ENCODE results near the gene TFF3.

The TFF3 gene

GRCh38 chr21:42361286-42361685 lies 46.1 kb upstream of the TFF3 start:
- no peak for DNase-seq
- peaks cover 0 to 8% (median 4%) of the 10 kb centered on the region in 3 donors for H3K9me3 ChIP-seq
- H3K4me3 ChIP-seq, result no peak overlapping the region
- no peaks in the 10 kb centered on the region for H3K4me1 ChIP-seq
- no peaks in the 10 kb centered on the region for H3K36me3 ChIP-seq
- intact Hi-C loops (cut with DNase I; ENCODE audit: low total_unique reads), result no loop called here
- H3K27me3 ChIP-seq, result peaks cover 0 to 46% of the 10 kb centered on the region in 2 donors
- no peak overlapping the region for H3K27ac ChIP-seq
- TF ChIP-seq, protein P1, sequence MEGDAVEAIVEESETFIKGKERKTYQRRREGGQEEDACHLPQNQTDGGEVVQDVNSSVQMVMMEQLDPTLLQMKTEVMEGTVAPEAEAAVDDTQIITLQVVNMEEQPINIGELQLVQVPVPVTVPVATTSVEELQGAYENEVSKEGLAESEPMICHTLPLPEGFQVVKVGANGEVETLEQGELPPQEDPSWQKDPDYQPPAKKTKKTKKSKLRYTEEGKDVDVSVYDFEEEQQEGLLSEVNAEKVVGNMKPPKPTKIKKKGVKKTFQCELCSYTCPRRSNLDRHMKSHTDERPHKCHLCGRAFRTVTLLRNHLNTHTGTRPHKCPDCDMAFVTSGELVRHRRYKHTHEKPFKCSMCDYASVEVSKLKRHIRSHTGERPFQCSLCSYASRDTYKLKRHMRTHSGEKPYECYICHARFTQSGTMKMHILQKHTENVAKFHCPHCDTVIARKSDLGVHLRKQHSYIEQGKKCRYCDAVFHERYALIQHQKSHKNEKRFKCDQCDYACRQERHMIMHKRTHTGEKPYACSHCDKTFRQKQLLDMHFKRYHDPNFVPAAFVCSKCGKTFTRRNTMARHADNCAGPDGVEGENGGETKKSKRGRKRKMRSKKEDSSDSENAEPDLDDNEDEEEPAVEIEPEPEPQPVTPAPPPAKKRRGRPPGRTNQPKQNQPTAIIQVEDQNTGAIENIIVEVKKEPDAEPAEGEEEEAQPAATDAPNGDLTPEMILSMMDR (IDR thresholded peaks at IDR 0.05), result no peak

DNA sequence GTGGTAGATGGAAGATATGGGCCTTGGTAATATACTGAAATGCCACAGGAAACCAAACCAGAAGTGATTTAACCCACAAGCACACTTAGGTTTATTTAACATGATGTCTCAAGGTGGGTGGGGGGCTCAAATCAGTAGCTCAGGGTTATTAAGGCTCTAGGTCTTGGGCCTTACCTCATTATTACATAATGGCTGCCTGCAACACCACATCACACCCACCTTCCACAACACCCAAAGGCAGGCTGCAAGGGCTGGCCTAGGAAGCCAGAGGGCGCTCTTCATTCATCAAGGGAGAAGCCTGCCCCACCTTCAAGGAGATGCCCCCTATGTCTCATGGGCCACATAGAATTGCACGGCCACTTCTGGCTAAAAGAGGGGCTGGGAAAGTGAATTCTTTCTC lies 45.1 kb upstream of the TFF3 start:
- H3K9me3 ChIP-seq, result peaks cover 0 to 14% (median 12%) of the 10 kb centered on the region in 3 donors

DNA sequence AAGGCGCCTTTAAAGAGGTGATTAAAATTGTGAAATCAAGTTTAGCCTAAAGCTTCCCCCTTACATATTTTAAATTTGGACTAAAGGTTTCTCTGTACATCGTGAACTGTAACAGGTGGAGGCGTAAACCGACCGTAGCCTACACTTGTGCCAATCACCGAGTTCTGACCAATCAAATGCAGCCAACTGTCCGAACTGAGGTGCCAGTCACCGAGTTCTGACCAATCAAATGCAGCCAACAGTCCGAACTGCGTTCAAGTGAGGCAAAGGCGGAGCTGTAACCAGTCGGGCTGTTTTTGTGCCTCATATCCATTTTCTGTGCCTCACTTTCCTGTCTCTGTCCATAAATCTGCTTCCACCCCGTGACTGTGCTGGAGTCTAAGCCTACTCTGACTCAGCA lies 43.7 kb upstream of the TFF3 start:
- peaks cover 0 to 23% of the 10 kb centered on the region in 2 donors for H3K27me3 ChIP-seq
- intact Hi-C loops (cut with DNase I; ENCODE audit: low total_unique reads), result no loop called here
- no peaks in the 10 kb centered on the region for H3K4me1 ChIP-seq
- TF ChIP-seq, protein P1 (IDR thresholded peaks at IDR 0.05), result no peak
- no peaks in the 10 kb centered on the region for H3K36me3 ChIP-seq
- H3K4me3 ChIP-seq, result no peak overlapping the region
- H3K9me3 ChIP-seq, result peaks cover 0 to 19% (median 18%) of the 10 kb centered on the region in 3 donors
- DNase-seq, result no peak
- H3K27ac ChIP-seq, result no peak overlapping the region

More for the DNA sequence above, 45.1 kb upstream of the TFF3 start:
- intact Hi-C loops (cut with DNase I; ENCODE audit: low total_unique reads), result no loop called here
- DNase-seq, result no peak
- peaks cover 0 to 37% of the 10 kb centered on the region in 2 donors for H3K27me3 ChIP-seq
- H3K36me3 ChIP-seq, result no peaks in the 10 kb centered on the region
- no peak overlapping the region for H3K27ac ChIP-seq
- TF ChIP-seq, protein P1 (IDR thresholded peaks at IDR 0.05), result no peak
- H3K4me1 ChIP-seq, result no peaks in the 10 kb centered on the region
- no peak overlapping the region for H3K4me3 ChIP-seq

GRCh38 chr21:42358261-42358660 lies 43.1 kb upstream of the TFF3 start:
- peaks cover 0 to 19% (median 18%) of the 10 kb centered on the region in 3 donors for H3K9me3 ChIP-seq
- H3K27ac ChIP-seq, result no peak overlapping the region
- H3K36me3 ChIP-seq, result no peaks in the 10 kb centered on the region
- no peak overlapping the region for H3K4me3 ChIP-seq
- intact Hi-C loops (cut with DNase I; ENCODE audit: low total_unique reads), result no loop called here
- no peaks in the 10 kb centered on the region for H3K4me1 ChIP-seq
- peaks cover 0 to 24% of the 10 kb centered on the region in 2 donors for H3K27me3 ChIP-seq
- TF ChIP-seq, protein P1 (IDR thresholded peaks at IDR 0.05), result no peak
- DNase-seq, result no peak

DNA sequence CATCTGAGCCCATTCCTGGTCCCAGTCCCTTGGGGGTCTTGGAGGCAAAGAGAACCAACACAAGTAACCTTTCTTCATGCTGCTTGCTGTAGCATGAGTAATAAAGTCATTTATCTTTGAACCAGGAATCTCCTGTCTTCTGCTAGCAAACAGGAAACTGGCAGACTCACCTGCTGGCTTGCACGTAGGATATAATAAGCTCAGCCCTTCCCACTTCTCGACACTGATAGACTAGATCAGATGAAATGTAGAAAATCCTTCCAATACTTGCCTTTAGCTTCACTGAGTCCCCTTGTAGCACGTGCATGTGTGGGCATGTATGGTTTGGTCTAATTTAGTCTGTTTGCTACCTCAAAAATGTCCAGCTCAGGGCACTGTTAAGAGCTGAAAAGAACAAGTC lies 42.1 kb upstream of the TFF3 start:
- intact Hi-C loops (cut with DNase I; ENCODE audit: low total_unique reads), result no loop called here
- no peaks in the 10 kb centered on the region for H3K36me3 ChIP-seq
- no peak for DNase-seq
- peaks cover 0 to 19% of the 10 kb centered on the region in 2 donors for H3K27me3 ChIP-seq
- no peak overlapping the region for H3K27ac ChIP-seq
- TF ChIP-seq, protein P1 (IDR thresholded peaks at IDR 0.05), result no peak
- no peaks in the 10 kb centered on the region for H3K4me1 ChIP-seq
- H3K4me3 ChIP-seq, result no peak overlapping the region
- peaks cover 0 to 19% (median 18%) of the 10 kb centered on the region in 3 donors for H3K9me3 ChIP-seq

- intact Hi-C loops (cut with DNase I; ENCODE audit: low total_unique reads), result no loop called here
- TF ChIP-seq, protein P1 (IDR thresholded peaks at IDR 0.05), result no peak
- no peaks in the 10 kb centered on the region for H3K4me1 ChIP-seq
- no peaks in the 10 kb centered on the region for H3K36me3 ChIP-seq
- peaks cover 0 to 19% of the 10 kb centered on the region in 2 donors for H3K27me3 ChIP-seq
- DNase-seq, result no peak
- H3K27ac ChIP-seq, result no peak overlapping the region
- no peak overlapping the region for H3K4me3 ChIP-seq
- peaks cover 0 to 19% (median 18%) of the 10 kb centered on the region in 3 donors for H3K9me3 ChIP-seq
Observed at GRCh38 chr21:42356650-42357049, 41.4 kb upstream of the TFF3 start.
